Neuronal stem cell (in vitro differentiated cells): ENCODE measurements around the gene RECK.
"Not testable (repeated sequence)": the region's sequence is repeated elsewhere in the genome, so short reads cannot be mapped to it uniquely, and the experiment has no call there.

Experiments
- DNase-seq: peaks from one replicate; pipeline ENCODE4 v3.0.0-alpha.2; 2013; ENCODE audit warnings: low spot score
- H2AFZ ChIP-seq: one replicate; pipeline ENCODE4 v1.6.1; 2013; ENCODE audit warnings: mild to moderate bottlenecking, low read length, inconsistent platforms
- H2AK5ac ChIP-seq: 2 replicates; pipeline ENCODE4 v1.6.1; 2013; ENCODE audit warnings: low read depth, mild to moderate bottlenecking, inconsistent platforms, low read length, moderate library complexity, mixed read lengths
- H2BK120ac ChIP-seq: 2 replicates; pipeline ENCODE4 v1.6.1; 2013; ENCODE audit warnings: low read depth, mild to moderate bottlenecking, inconsistent platforms, low read length, moderate library complexity, mixed read lengths
- H2BK12ac ChIP-seq: one replicate; pipeline ENCODE4 v1.6.1; 2013; ENCODE audit warnings: low read length, inconsistent platforms
- H2BK15ac ChIP-seq: 2 replicates; pipeline ENCODE4 v1.6.1; 2013; ENCODE audit warnings: mild to moderate bottlenecking, low read length, inconsistent platforms, mixed read lengths
- H2BK5ac ChIP-seq: one replicate; pipeline ENCODE4 v1.6.1; 2013; ENCODE audit warnings: inconsistent platforms, mild to moderate bottlenecking, low read length, moderate library complexity
- H3K14ac ChIP-seq: one replicate; pipeline ENCODE4 v1.6.1; 2013; ENCODE audit warnings: low read length, inconsistent platforms
- H3K18ac ChIP-seq: 2 replicates; pipeline ENCODE4 v1.6.1; 2013; ENCODE audit warnings: low read length, inconsistent platforms
- H3K23ac ChIP-seq: 2 replicates; pipeline ENCODE4 v1.6.1; 2013; ENCODE audit warnings: low read depth, mild to moderate bottlenecking, mixed read lengths, low read length, inconsistent platforms; ENCODE audit not compliant: poor library complexity
- H3K27ac ChIP-seq: replicated peaks from 3 replicates; pipeline ENCODE4 v1.5.1; 2013; ENCODE audit warnings: low read length, inconsistent platforms
- H3K27me3 ChIP-seq, 3 experiments: 2 replicates each; pipeline ENCODE4 v1.6.1; 2013; ENCODE audit warnings: low read length in 3 of 3, mild to moderate bottlenecking in 2 of 3, inconsistent platforms in 1 of 3, low read depth in 1 of 3, mixed read lengths in 1 of 3, moderate library complexity in 1 of 3; ENCODE audit not compliant: control insufficient read depth in 3 of 3, insufficient read depth in 3 of 3
- H3K36me3 ChIP-seq, 2 donors: replicated peaks in 1 of 2; 2 replicates each; pipeline ENCODE4 v1.6.1; 2013; ENCODE audit warnings: low read length in 2 of 2; ENCODE audit not compliant: control insufficient read depth in 2 of 2, insufficient read depth in 2 of 2
- H3K4ac ChIP-seq: 2 replicates; pipeline ENCODE4 v1.6.1; 2013; ENCODE audit warnings: inconsistent platforms, mild to moderate bottlenecking, low read length, moderate library complexity
- H3K4me1 ChIP-seq, 2 donors: 1 replicate in 1 of 2; 2 replicates in 1 of 2; pipeline ENCODE4 v1.6.1; 2013; ENCODE audit warnings: low read length in 2 of 2, low read depth in 1 of 2; ENCODE audit not compliant: control insufficient read depth in 2 of 2, insufficient read depth in 1 of 2
- H3K4me2 ChIP-seq: one replicate; pipeline ENCODE4 v1.6.1; 2013; ENCODE audit warnings: mild to moderate bottlenecking, low read length, inconsistent platforms; ENCODE audit not compliant: insufficient read depth, poor library complexity, severe bottlenecking
- H3K4me3 ChIP-seq, 2 donors: 2 replicates each; pipeline ENCODE4 v1.5.1; 2013; ENCODE audit warnings: low read length in 2 of 2, mild to moderate bottlenecking in 2 of 2, inconsistent platforms in 1 of 2, moderate library complexity in 1 of 2
- H3K79me1 ChIP-seq: one replicate; pipeline ENCODE4 v1.6.1; 2013; ENCODE audit warnings: low read depth, mild to moderate bottlenecking, inconsistent platforms, low read length, moderate library complexity
- H3K9ac ChIP-seq: one replicate; pipeline ENCODE4 v1.6.1; 2013; ENCODE audit warnings: mild to moderate bottlenecking, low read depth, low read length, inconsistent platforms; ENCODE audit not compliant: poor library complexity
- H3K9me3 ChIP-seq, 2 donors: replicated peaks in 1 of 2; 2 replicates each; pipeline versions ENCODE3 to v1.6.1; 2013; ENCODE audit warnings: low read length in 2 of 2, mild to moderate bottlenecking in 2 of 2, inconsistent platforms in 1 of 2, low read depth in 1 of 2, mixed read lengths in 1 of 2, moderate library complexity in 1 of 2; ENCODE audit not compliant: control insufficient read depth in 2 of 2, insufficient read depth in 1 of 2
- H4K8ac ChIP-seq: one replicate; pipeline ENCODE4 v1.6.1; 2013; ENCODE audit warnings: low read depth, mild to moderate bottlenecking, inconsistent platforms, low read length, moderate library complexity
- H4K91ac ChIP-seq: one replicate; pipeline ENCODE4 v1.6.1; 2013; ENCODE audit warnings: low read length, low read depth, mild to moderate bottlenecking, inconsistent platforms; ENCODE audit not compliant: poor library complexity
- WGBS, 2 donors: extraction: QIAGEN DNeasy Blood & Tissue Kit; methylation state at CpG; one replicate each; pipeline ENCODE4 v1.1.7; 2013; ENCODE audit warnings: missing lambda C conversion rate in 2 of 2, mixed read lengths in 1 of 2; ENCODE audit not compliant: insufficient read length in 2 of 2, insufficient replicate concordance in 1 of 2; ENCODE audit errors: extremely low coverage in 2 of 2; 5-methylcytosine and 5-hydroxymethylcytosine counted together

RECK gene

GRCh38 chr9:36086442-36086841 lies 49.7 kb downstream of the RECK start:
- Histone ChIP-seq H3K23ac (no peak overlapping the region), H4K91ac (no peak overlapping the region), H3K14ac (no peak overlapping the region), H3K4me3 (no peak overlapping the region), H3K4me1 (no peaks in the 10 kb centered on the region), H4K8ac (no peak overlapping the region), H3K4ac (no peak overlapping the region), H3K9me3 (no peaks in the 10 kb centered on the region), H3K4me2 (no peak overlapping the region), H3K9ac (no peak overlapping the region), H3K27ac (no peak overlapping the region), H3K27me3 (no peaks in the 10 kb centered on the region), H2AK5ac (no peak overlapping the region), H2BK5ac (no peak overlapping the region), H2BK15ac (no peak overlapping the region), H3K18ac (no peak overlapping the region), H2BK12ac (no peak overlapping the region), H2AFZ (no peak overlapping the region), H2BK120ac (no peak overlapping the region), H3K79me1 (no peaks in the 10 kb centered on the region), H3K36me3 (peaks cover 0 to 43% of the 10 kb centered on the region in 2 donors)
- WGBS, 2 donors: no CpG with 5 or more reads among the region's 7 CpGs
- DNase-seq: no peak

DNA sequence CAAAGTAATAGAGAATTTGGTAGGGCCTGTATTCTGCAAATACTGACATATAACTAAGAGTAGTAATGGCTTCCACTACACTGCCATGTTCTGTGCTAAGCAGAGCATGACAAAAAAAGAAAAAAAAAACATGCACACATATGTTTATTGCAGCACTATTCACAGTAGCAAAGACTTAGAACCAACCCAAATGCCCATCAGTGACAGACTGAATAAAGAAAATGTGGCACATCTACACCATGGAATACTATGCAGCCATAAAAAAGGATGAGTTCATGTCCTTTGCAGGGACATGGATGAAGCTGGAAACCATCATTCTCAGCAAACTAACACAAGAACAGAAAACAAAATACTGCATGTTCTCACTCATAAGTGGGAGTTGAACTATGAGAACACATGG lies 50.3 kb downstream of the RECK start:
- H3K23ac ChIP-seq, H3K4ac ChIP-seq, H3K9ac ChIP-seq, H2AFZ ChIP-seq, H2BK15ac ChIP-seq, H2BK120ac ChIP-seq, H2BK12ac ChIP-seq, H4K91ac ChIP-seq, H3K14ac ChIP-seq, H2BK5ac ChIP-seq, DNase-seq, H3K4me1 ChIP-seq, H3K9me3 ChIP-seq, H3K18ac ChIP-seq, H3K27ac ChIP-seq, H3K4me2 ChIP-seq, H2AK5ac ChIP-seq, H3K4me3 ChIP-seq, H3K27me3 ChIP-seq, H4K8ac ChIP-seq, H3K79me1 ChIP-seq: not testable (repeated sequence)
- H3K36me3 ChIP-seq: peaks cover 0 to 43% of the 10 kb centered on the region in 2 donors

DNA sequence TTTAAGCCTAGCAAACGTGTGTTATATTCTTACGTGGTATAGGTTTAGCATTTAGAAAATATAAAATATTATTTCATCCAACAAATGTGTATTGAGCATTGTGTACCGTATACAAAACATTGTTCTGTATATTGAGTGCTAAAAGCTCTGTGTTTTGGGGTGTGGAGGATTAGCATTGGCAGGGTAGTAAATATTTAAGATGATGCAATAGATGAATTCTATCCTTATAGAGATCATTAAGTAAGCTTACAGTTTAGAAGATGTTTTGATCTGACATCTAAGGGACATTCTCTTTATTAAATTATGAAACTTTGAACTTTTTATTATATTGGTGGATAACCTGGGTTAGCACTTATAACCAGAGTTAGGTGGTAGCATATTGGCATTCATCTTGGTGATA lies 51.3 kb downstream of the RECK start:
- no peaks in the 10 kb centered on the region for H3K4me1 ChIP-seq
- H4K8ac ChIP-seq: no peak overlapping the region
- no peak overlapping the region for H2BK12ac ChIP-seq
- H3K4ac ChIP-seq: no peak overlapping the region
- H2BK5ac ChIP-seq: no peak overlapping the region
- H3K18ac ChIP-seq: no peak overlapping the region
- DNase-seq: no peak
- no peak overlapping the region for H3K14ac ChIP-seq
- H2AFZ ChIP-seq: no peak overlapping the region
- no peak overlapping the region for H4K91ac ChIP-seq
- no peaks in the 10 kb centered on the region for H3K27me3 ChIP-seq
- H3K23ac ChIP-seq: no peak overlapping the region
- no peak overlapping the region for H2AK5ac ChIP-seq
- no peak overlapping the region for H3K4me3 ChIP-seq
- H2BK120ac ChIP-seq: no peak overlapping the region
- no peak overlapping the region for H3K9ac ChIP-seq
- H3K27ac ChIP-seq: no peak overlapping the region
- H2BK15ac ChIP-seq: no peak overlapping the region
- no CpG with 5 or more reads among the region's 3 CpGs for WGBS, 2 donors
- H3K4me2 ChIP-seq: no peak overlapping the region
- peaks cover 0 to 45% of the 10 kb centered on the region in 2 donors for H3K36me3 ChIP-seq
- no peaks in the 10 kb centered on the region for H3K79me1 ChIP-seq
- peaks cover 0 to 3% of the 10 kb centered on the region in 2 donors for H3K9me3 ChIP-seq

GRCh38 chr9:36091026-36091953 lies 54.6 kb downstream of the RECK start:
- Histone ChIP-seq H2AK5ac (no peak overlapping the region), H3K18ac (no peak overlapping the region), H3K9ac (no peak overlapping the region), H3K4ac (no peak overlapping the region), H4K91ac (no peak overlapping the region), H2BK12ac (no peak overlapping the region), H3K9me3 (peaks cover 0 to 7% of the 10 kb centered on the region in 2 donors), H2BK120ac (no peak overlapping the region), H2AFZ (no peak overlapping the region), H3K36me3 (peaks cover 0 to 20% of the 10 kb centered on the region in 2 donors), H3K27ac (no peak overlapping the region), H2BK5ac (no peak overlapping the region), H3K14ac (no peak overlapping the region), H3K4me3 (no peak overlapping the region), H3K79me1 (no peaks in the 10 kb centered on the region), H3K4me2 (no peak overlapping the region), H3K27me3 (no peaks in the 10 kb centered on the region), H3K23ac (no peak overlapping the region), H3K4me1 (no peaks in the 10 kb centered on the region), H2BK15ac (no peak overlapping the region), H4K8ac (no peak overlapping the region)
- WGBS, 2 donors: no CpG with 5 or more reads among the region's 8 CpGs
- no peak for DNase-seq
